ENCODE results near the gene ZNF366.

Gene ZNF366

GRCh38 chr5:72402381-72402890 is 104.8 kb downstream of the ZNF366 start:
- no peak for DNase-seq

- no peak for DNase-seq
Observed at GRCh38 chr5:72400950-72401349, 106.3 kb downstream of the ZNF366 start.

- DNase-seq = no peak
Observed at GRCh38 chr5:72397836-72398235, 109.4 kb downstream of the ZNF366 start.

GRCh38 chr5:72394688-72395087 is 112.5 kb downstream of the ZNF366 start:
- DNase-seq = no peak

- DNase-seq = no peak
Observed at GRCh38 chr5:72393052-72393451, 114.2 kb downstream of the ZNF366 start.

Data from NCI-H1930 (cell line).